GM12875 (cell line): ENCODE results near the gene RIC3.

Experiments used
- H3K4me3 ChIP-seq: one replicate; pipeline ENCODE4 v1.5.1; 2011; ENCODE audit warnings: low read depth, low read length, control low read depth
- TF ChIP-seq, protein P1 (sequence below): IDR thresholded peaks from 2 replicates; pipeline ENCODE4 v1.5.1; 2011; ENCODE audit warnings: low read depth, mild to moderate bottlenecking, control low read depth, inconsistent platforms, low read length, moderate library complexity, borderline replicate concordance; ENCODE audit not compliant: insufficient read depth

RIC3 gene

GRCh38 chr11:8070417-8071115 lies 98.3 kb downstream of the RIC3 start:
- TF ChIP-seq, protein P1, sequence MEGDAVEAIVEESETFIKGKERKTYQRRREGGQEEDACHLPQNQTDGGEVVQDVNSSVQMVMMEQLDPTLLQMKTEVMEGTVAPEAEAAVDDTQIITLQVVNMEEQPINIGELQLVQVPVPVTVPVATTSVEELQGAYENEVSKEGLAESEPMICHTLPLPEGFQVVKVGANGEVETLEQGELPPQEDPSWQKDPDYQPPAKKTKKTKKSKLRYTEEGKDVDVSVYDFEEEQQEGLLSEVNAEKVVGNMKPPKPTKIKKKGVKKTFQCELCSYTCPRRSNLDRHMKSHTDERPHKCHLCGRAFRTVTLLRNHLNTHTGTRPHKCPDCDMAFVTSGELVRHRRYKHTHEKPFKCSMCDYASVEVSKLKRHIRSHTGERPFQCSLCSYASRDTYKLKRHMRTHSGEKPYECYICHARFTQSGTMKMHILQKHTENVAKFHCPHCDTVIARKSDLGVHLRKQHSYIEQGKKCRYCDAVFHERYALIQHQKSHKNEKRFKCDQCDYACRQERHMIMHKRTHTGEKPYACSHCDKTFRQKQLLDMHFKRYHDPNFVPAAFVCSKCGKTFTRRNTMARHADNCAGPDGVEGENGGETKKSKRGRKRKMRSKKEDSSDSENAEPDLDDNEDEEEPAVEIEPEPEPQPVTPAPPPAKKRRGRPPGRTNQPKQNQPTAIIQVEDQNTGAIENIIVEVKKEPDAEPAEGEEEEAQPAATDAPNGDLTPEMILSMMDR = peak; percentile 22; the same call in 1 of the 2 replicates
- H3K4me3 ChIP-seq = no peak overlapping the region

GRCh38 chr11:8069771-8070170 lies 99.1 kb downstream of the RIC3 start:
- TF ChIP-seq, protein P1 = no peak
- H3K4me3 ChIP-seq = no peak overlapping the region

- TF ChIP-seq, protein P1 = no peak
- H3K4me3 ChIP-seq = no peak overlapping the region
Observed at GRCh38 chr11:8068605-8069221, 100.1 kb downstream of the RIC3 start.

GRCh38 chr11:8067929-8068575 lies 100.8 kb downstream of the RIC3 start:
- TF ChIP-seq, protein P1 = no peak
- H3K4me3 ChIP-seq = no peak overlapping the region

DNA sequence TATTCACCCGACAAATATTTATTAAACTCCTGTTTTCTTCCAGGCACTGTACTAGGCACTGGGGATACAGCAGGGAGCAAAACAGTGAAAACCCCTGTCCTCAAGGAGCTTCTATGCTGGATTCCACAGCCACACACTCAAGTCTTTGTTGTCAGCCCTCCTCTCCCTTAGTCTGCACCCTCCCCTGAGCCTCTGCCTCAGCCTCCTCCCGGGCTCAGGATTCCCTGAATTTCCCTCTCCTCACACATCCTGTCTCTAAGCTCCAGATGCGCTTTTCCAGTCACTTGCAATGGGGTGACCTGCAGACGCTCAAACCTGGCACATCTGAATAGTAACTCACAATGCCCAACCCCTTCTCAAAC lies 101.3 kb downstream of the RIC3 start:
- TF ChIP-seq, protein P1 = no peak
- H3K4me3 ChIP-seq = no peak overlapping the region

DNA sequence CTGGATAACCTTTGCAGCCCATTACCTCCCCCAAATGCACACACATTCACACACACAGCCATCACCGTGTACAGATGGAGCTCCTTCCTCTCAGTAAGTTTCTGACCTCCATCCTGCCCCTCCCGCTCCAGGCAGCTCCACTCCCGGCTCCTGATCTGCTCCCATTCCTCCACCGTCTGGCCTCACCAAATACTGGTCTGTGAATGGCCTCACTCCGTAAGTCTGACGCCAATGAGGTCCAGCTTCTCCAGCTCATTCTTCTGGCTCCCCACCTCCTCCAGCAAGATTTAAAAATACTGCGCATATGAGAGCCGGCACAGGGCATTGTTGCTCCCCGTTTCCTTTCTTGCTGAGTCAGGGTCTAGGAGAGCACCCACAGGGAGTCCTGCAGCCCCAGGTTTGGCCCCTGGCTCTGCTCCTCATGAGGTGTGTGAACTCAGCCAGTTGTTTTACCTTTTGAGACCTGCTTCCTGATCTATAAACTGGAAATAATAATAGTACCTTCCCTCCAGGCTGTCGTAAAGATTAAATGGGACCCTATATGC lies 101.8 kb downstream of the RIC3 start:
- TF ChIP-seq, protein P1 = no peak
- H3K4me3 ChIP-seq = no peak overlapping the region
